ENCODE results near the gene MED26.

MED26 gene

GRCh38 chr19:16575282-16575681, 52.7 kb downstream of the MED26 start:
- Histone ChIP-seq H3K4me2 (peak overlapping the region in 5 of 11 experiments; percentile 92 to 100 (median 99); a peak in 5 of 22 replicates), H3K4me3 (no peak overlapping the region), H3K36me3 (peaks cover 50 to 73% (median 66%) of the 10 kb centered on the region in 11 experiments), H3K9me3 (replicated peaks in 1 of 11) (no peaks in the 10 kb centered on the region), H3K4me1 (peaks cover 46 to 55% (median 50%) of the 10 kb centered on the region in 10 experiments), H3K27ac (no peak overlapping the region), H3K9ac (peak overlapping the region in 6 of 11 experiments; percentile 20 to 95 (median 88); a peak in 4 of 22 replicates), H3K27me3 (no peaks in the 10 kb centered on the region), H4K20me1 (peaks cover 65 to 93% (median 78%) of the 10 kb centered on the region in 11 experiments)
- no peak for TF ChIP-seq Cebpa-rat (IDR thresholded peaks at IDR 0.05)

- TF ChIP-seq Cebpa-rat (IDR thresholded peaks at IDR 0.05), result 0 out of 22 replicates have a peak, but pooled peaks of 1 of the 11 experiments have one; percentile 7
- peaks cover 34 to 46% (median 41%) of the 10 kb centered on the region in 10 experiments for H3K4me1 ChIP-seq
- no peak overlapping the region for H3K27ac ChIP-seq
- H3K9ac ChIP-seq, result peak overlapping the region in 10 of 11 experiments; percentile 86 to 95 (median 90); a peak in 17 of 22 replicates
- no peaks in the 10 kb centered on the region for H3K9me3 ChIP-seq (replicated peaks in 1 of 11)
- H3K4me2 ChIP-seq, result peak overlapping the region; percentile 92 to 100 (median 98)
- H3K27me3 ChIP-seq, result no peaks in the 10 kb centered on the region
- H3K4me3 ChIP-seq, result peak overlapping the region; percentile 81 to 99 (median 94)
- H3K36me3 ChIP-seq, result peaks cover 59 to 75% (median 71%) of the 10 kb centered on the region in 11 experiments
- H4K20me1 ChIP-seq, result peaks cover 51 to 92% (median 78%) of the 10 kb centered on the region in 11 experiments
Measured at GRCh38 chr19:16573925-16574324, 54.1 kb downstream of the MED26 start.

- no peaks in the 10 kb centered on the region for H3K27me3 ChIP-seq
- peak overlapping the region; percentile 86 to 95 (median 90) for H3K9ac ChIP-seq
- peaks cover 45 to 91% (median 76%) of the 10 kb centered on the region in 11 experiments; a peak in 21 of 22 replicates for H4K20me1 ChIP-seq
- H3K4me3 ChIP-seq, result peak overlapping the region; percentile 81 to 99 (median 94)
- H3K27ac ChIP-seq, result peak overlapping the region in 10 of 11 experiments; percentile 77 to 91 (median 86); a peak in 17 of 22 replicates
- H3K36me3 ChIP-seq, result peaks cover 59 to 75% (median 71%) of the 10 kb centered on the region in 11 experiments
- H3K4me2 ChIP-seq, result peak overlapping the region; percentile 92 to 100 (median 98)
- TF ChIP-seq Cebpa-rat (IDR thresholded peaks at IDR 0.05), result no peak
- no peaks in the 10 kb centered on the region for H3K9me3 ChIP-seq (replicated peaks in 1 of 11)
- peaks cover 34 to 46% (median 41%) of the 10 kb centered on the region in 10 experiments for H3K4me1 ChIP-seq
Measured at GRCh38 chr19:16573296-16573695, 54.7 kb downstream of the MED26 start.

- Histone ChIP-seq H3K27me3 (no peaks in the 10 kb centered on the region), H3K9me3 (replicated peaks in 1 of 11) (peaks cover 0 to under 1% (median 0%) of the 10 kb centered on the region in 11 experiments; a peak in 2 of 22 replicates), H4K20me1 (peaks cover 38 to 91% (median 69%) of the 10 kb centered on the region in 11 experiments; a peak in 21 of 22 replicates), H3K4me1 (peaks cover 34 to 46% (median 41%) of the 10 kb centered on the region in 10 experiments), H3K4me3 (peak within 1 kb of the TSS; percentile 81 to 99 (median 94)), H3K27ac (peak within 1 kb of the TSS; percentile 79 to 91 (median 88)), H3K9ac (peak within 1 kb of the TSS; percentile 86 to 95 (median 90)), H3K4me2 (peak within 1 kb of the TSS; percentile 96 to 100 (median 99)), H3K36me3 (peaks cover 59 to 75% (median 71%) of the 10 kb centered on the region in 11 experiments)
- no peak for TF ChIP-seq Cebpa-rat (IDR thresholded peaks at IDR 0.05)
Measured at GRCh38 chr19:16572332-16573211, 55.4 kb downstream of the MED26 start, which contains the start of gene SLC35E1. TSS of gene SLC35E1 (minus strand) at chr19:16572415. CDS start at chr19:16572364, 51 bp downstream.

GRCh38 chr19:16571822-16572331, 56.1 kb downstream of the MED26 start:
- Histone ChIP-seq H3K4me1 (peaks cover 34 to 46% (median 41%) of the 10 kb centered on the region in 10 experiments), H3K27ac (peak overlapping the region; percentile 77 to 91 (median 88))
- TF ChIP-seq Cebpa-rat (IDR thresholded peaks at IDR 0.05), result no peak

GRCh38 chr19:16571283-16571682, 56.7 kb downstream of the MED26 start:
- H3K36me3 ChIP-seq, result peaks cover 59 to 75% (median 71%) of the 10 kb centered on the region in 11 experiments

More at GRCh38 chr19:16571822-16572331, 56.1 kb downstream of the MED26 start:
- Histone ChIP-seq H4K20me1 (peaks cover 31 to 88% (median 62%) of the 10 kb centered on the region in 11 experiments; a peak in 21 of 22 replicates), H3K36me3 (peaks cover 59 to 75% (median 71%) of the 10 kb centered on the region in 11 experiments), H3K27me3 (no peaks in the 10 kb centered on the region), H3K9ac (peak overlapping the region; percentile 86 to 95 (median 90)), H3K4me3 (peak overlapping the region; percentile 81 to 99 (median 94)), H3K9me3 (replicated peaks in 1 of 11) (peaks cover 0 to 8% (median 4%) of the 10 kb centered on the region in 11 experiments; a peak in 5 of 22 replicates), H3K4me2 (peak overlapping the region; percentile 84 to 99 (median 97))

GRCh38 chr19:16569609-16570320, 58.2 kb downstream of the MED26 start:
- H3K4me3 ChIP-seq, result no peak overlapping the region
- H3K4me2 ChIP-seq, result peak overlapping the region in 2 of 11 experiments; percentile 97 to 98; a peak in 3 of 22 replicates
- H3K9ac ChIP-seq, result peak overlapping the region in 6 of 11 experiments; percentile 24 to 93 (median 66); a peak in 8 of 22 replicates
- H3K36me3 ChIP-seq, result peaks cover 59 to 75% (median 67%) of the 10 kb centered on the region in 11 experiments
- peaks cover 0 to 11% (median 5%) of the 10 kb centered on the region in 11 experiments; a peak in 5 of 22 replicates for H3K9me3 ChIP-seq (replicated peaks in 1 of 11)
- no peaks in the 10 kb centered on the region for H3K27me3 ChIP-seq
- peaks cover 32 to 51% (median 46%) of the 10 kb centered on the region in 10 experiments for H3K4me1 ChIP-seq
- H3K27ac ChIP-seq, result no peak overlapping the region
- H4K20me1 ChIP-seq, result peaks cover 9 to 72% (median 41%) of the 10 kb centered on the region in 11 experiments; a peak in 20 of 22 replicates
- TF ChIP-seq Cebpa-rat (IDR thresholded peaks at IDR 0.05), result no peak

More at GRCh38 chr19:16571283-16571682, 56.7 kb downstream of the MED26 start:
- H3K4me3 ChIP-seq, result peak overlapping the region; percentile 81 to 99 (median 94)
- H3K4me1 ChIP-seq, result peaks cover 38 to 52% (median 44%) of the 10 kb centered on the region in 10 experiments
- H3K9me3 ChIP-seq (replicated peaks in 1 of 11), result peaks cover 0 to 11% (median 5%) of the 10 kb centered on the region in 11 experiments; a peak in 5 of 22 replicates
- no peak for TF ChIP-seq Cebpa-rat (IDR thresholded peaks at IDR 0.05)
- H4K20me1 ChIP-seq, result peaks cover 25 to 86% (median 56%) of the 10 kb centered on the region in 11 experiments; a peak in 21 of 22 replicates
- H3K4me2 ChIP-seq, result peak overlapping the region; percentile 84 to 99 (median 97)
- peak overlapping the region; percentile 77 to 91 (median 88) for H3K27ac ChIP-seq
- peak overlapping the region; percentile 86 to 95 (median 90) for H3K9ac ChIP-seq
- no peaks in the 10 kb centered on the region for H3K27me3 ChIP-seq
